ENCODE data around the gene NANP. TPM values are rescaled to one million over a fixed set of nuclear protein-coding genes. Genes with fewer than 3 reads are reported as not detected.

Gene NANP
- total RNA-seq, 1 experiment from 2014 or later = 7.1 TPM

- no peaks in the 10 kb centered on the region for H4K20me1 ChIP-seq (ENCODE audit: control insufficient read depth, insufficient read depth, insufficient read length)
- H3K14ac ChIP-seq (ENCODE audit: insufficient read depth, low read length) = no peak overlapping the region
- H3K9me3 ChIP-seq (ENCODE audit: control insufficient read depth, low read depth, low read length) = no peaks in the 10 kb centered on the region
- H3K9ac ChIP-seq (ENCODE audit: extremely low read depth, insufficient read length, low read length) = no peak overlapping the region
- Mint-ChIP-seq H3K27ac (no peak overlapping the region), H3K36me3 (ENCODE audit: insufficient read depth in 1 of 3, low read depth in 3 of 3) (peaks cover 14 to 17% (median 16%) of the 10 kb centered on the region in 3 experiments), H3K4me1 (peaks cover 21 to 32% of the 10 kb centered on the region in 2 experiments), H3K27me3 (ENCODE audit: low read depth) (no peaks in the 10 kb centered on the region; the same call in 1 of the 2 replicates), H3K9me3 (peaks cover 0 to 2% of the 10 kb centered on the region in 2 experiments; a peak in 2 of 5 replicates), H3K4me3 (no peak overlapping the region)
- H2BK120ac ChIP-seq (ENCODE audit: low read depth, low read length, poor library complexity, severe bottlenecking) = no peak overlapping the region
- no peak overlapping the region for H3K27ac ChIP-seq (ENCODE audit: insufficient read length, low read depth, low read length)
- no peak overlapping the region for H3T11ph ChIP-seq (ENCODE audit: low read length)
- no peak overlapping the region for H2BK5ac ChIP-seq (ENCODE audit: insufficient read length, low read length)
- peaks cover 7% of the 10 kb centered on the region; the same call in 1 of the 2 replicates for H3K79me2 ChIP-seq (ENCODE audit: insufficient read depth, low read length)
- H3K4ac ChIP-seq (ENCODE audit: low read depth, low read length) = no peak overlapping the region
- H3K23ac ChIP-seq (ENCODE audit: insufficient read length, low read depth, low read length) = no peak overlapping the region
- no peak overlapping the region for H4K5ac ChIP-seq (ENCODE audit: insufficient read length, low read depth, low read length)
- no peak overlapping the region for H2BK15ac ChIP-seq (ENCODE audit: low read depth, low read length)
- H2AK5ac ChIP-seq (ENCODE audit: insufficient read length, low read length) = no peak overlapping the region
- H3K18ac ChIP-seq (ENCODE audit: insufficient read length, low read depth, low read length) = no peak overlapping the region
- no peaks in the 10 kb centered on the region for H3K4me1 ChIP-seq (ENCODE audit: insufficient read depth, low read length)
- H4K91ac ChIP-seq (ENCODE audit: insufficient read length, low read depth, low read length) = no peak overlapping the region
- no CpG with 5 or more reads among the region's 11 CpGs for WGBS (ENCODE audit: extremely low coverage, insufficient read length, low lambda C conversion rate)
- TF ChIP-seq CTCF (conservative IDR thresholded peaks at IDR 0.05) = no peak
- H2BK12ac ChIP-seq (ENCODE audit: insufficient read length, low read depth, low read length) = no peak overlapping the region
- H4K8ac ChIP-seq (replicated peaks; ENCODE audit: insufficient read length, low read depth, low read length) = no peak overlapping the region
- no peak overlapping the region for H3K56ac ChIP-seq (ENCODE audit: insufficient read length, low read depth, low read length)
- no peaks in the 10 kb centered on the region for H3K79me1 ChIP-seq (ENCODE audit: insufficient read depth, low read depth, low read length, poor library complexity, severe bottlenecking)
- H2BK20ac ChIP-seq (ENCODE audit: low read depth, low read length, poor library complexity, severe bottlenecking) = no peak overlapping the region
- H3K4me2 ChIP-seq (ENCODE audit: insufficient read depth, insufficient read length, low read length) = no peak overlapping the region
- DNase-seq = no peak
- H3K27me3 ChIP-seq (ENCODE audit: insufficient read depth, low read length) = no peaks in the 10 kb centered on the region
- H2AFZ ChIP-seq (ENCODE audit: low read length) = no peak overlapping the region
- peaks cover 4% of the 10 kb centered on the region for H3K23me2 ChIP-seq (ENCODE audit: insufficient read length, low read depth, low read length, poor library complexity, severe bottlenecking)
Observed at GRCh38 chr20:25586877-25587276, 36.9 kb downstream of the NANP start.
